Fibroblast of villous mesenchyme (primary cell): ENCODE measurements around the gene WNT8A. TPM values are rescaled to one million over a fixed set of nuclear protein-coding genes. Genes with fewer than 3 reads are reported as not detected.

ENCODE experiments used
- DNase-seq: peaks from one replicate; pipeline ENCODE4 v3.0.0-alpha.2; 2010; ENCODE audit warnings: low read depth
- H3K4me3 ChIP-seq: 2 replicates; pipeline ENCODE4 v1.5.1; 2011; ENCODE audit warnings: low read depth, mild to moderate bottlenecking, low read length
- CTCF ChIP-seq: IDR thresholded peaks from 2 replicates; pipeline ENCODE4 v1.5.1; 2012; ENCODE audit warnings: low read depth, mild to moderate bottlenecking, low read length; ENCODE audit not compliant: insufficient read depth
- total RNA-seq: library from RNA; depleted of rRNA; stranded (reverse); fragments of >200 nt; gene quantifications from 2 replicates; pipeline ENCODE4 v1.2.3, GENCODE V29; 2012

The WNT8A gene
- total RNA-seq, 1 donor = not detected

GRCh38 chr5:138092301-138092700 lies 8.5 kb downstream of the WNT8A start:
- DNase-seq = no peak
- TF ChIP-seq CTCF = no peak
- H3K4me3 ChIP-seq = no peak overlapping the region

GRCh38 chr5:138093036-138093435 lies 9.2 kb downstream of the WNT8A start:
- H3K4me3 ChIP-seq = no peak overlapping the region
- no peak for TF ChIP-seq CTCF
- no peak for DNase-seq

- TF ChIP-seq CTCF = no peak
- no peak overlapping the region for H3K4me3 ChIP-seq
- no peak for DNase-seq
These were observed 11.5 kb downstream of the WNT8A start for GRCh38 chr5:138095100-138095907.

GRCh38 chr5:138096363-138096762 lies 12.5 kb downstream of the WNT8A start:
- H3K4me3 ChIP-seq = no peak overlapping the region
- no peak for DNase-seq
- no peak for TF ChIP-seq CTCF

- H3K4me3 ChIP-seq = no peak overlapping the region
- no peak for DNase-seq
- TF ChIP-seq CTCF = no peak
These were observed 13.4 kb downstream of the WNT8A start for GRCh38 chr5:138096997-138097828.

GRCh38 chr5:138102454-138103318 lies 18.9 kb downstream of the WNT8A start:
- no peak overlapping the region for H3K4me3 ChIP-seq
- DNase-seq = no peak
- TF ChIP-seq CTCF = no peak
